ENCODE measurements around the gene IL32.

The IL32 gene

GRCh38 chr16:3084491-3084890 is 19.1 kb downstream of the IL32 start:
- H3K27ac ChIP-seq (ENCODE audit: insufficient read depth in 1 of 2, low read depth in 1 of 2, low read length in 2 of 2, poor library complexity in 1 of 2, severe bottlenecking in 2 of 2): no peak overlapping the region

DNA sequence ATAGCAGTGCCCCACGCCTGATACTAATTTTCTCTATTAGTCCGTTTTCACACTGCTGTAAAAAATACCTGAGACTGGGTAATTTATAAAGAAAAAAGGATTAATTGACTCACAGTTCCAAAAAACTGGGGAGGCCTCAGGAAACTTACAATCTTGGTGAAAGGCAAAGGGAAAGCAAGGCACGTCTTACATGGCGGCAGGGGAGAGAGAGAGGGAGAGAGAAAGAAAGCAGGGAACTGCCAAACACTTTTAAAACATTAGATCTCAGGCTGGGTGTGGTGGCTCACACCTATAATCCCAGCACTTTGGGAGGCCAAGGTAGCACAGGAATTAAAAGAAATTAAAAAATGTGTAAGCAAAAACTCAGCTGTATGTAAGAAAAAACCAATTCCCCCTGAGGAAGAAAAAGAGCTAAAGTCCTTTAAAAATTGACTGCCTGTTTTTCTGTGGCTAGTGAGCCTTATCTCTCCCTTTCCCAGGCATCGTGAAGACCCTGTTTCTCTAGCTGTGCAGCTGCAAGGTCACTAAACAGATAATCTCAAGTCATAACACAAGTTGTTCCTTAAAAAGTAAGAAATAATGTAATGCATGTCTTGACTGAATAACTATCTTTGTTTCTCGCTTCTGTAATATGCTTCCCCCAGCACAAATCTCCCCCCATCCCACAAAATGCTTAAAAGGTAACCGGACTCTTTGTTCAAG is 19.7 kb downstream of the IL32 start:
- WGBS (ENCODE audit: insufficient coverage): 100% methylated on average over 3 of the region's 7 CpGs
- Histone ChIP-seq H3K36me3 (ENCODE audit: control insufficient read depth in 4 of 4, insufficient read depth in 4 of 4, low read length in 3 of 4) (no peaks in the 10 kb centered on the region), H3K27me3 (replicated peaks in 2 of 5; ENCODE audit: control insufficient read depth in 4 of 5, insufficient read depth in 5 of 5, low read length in 4 of 5) (no peaks in the 10 kb centered on the region), H3K27ac (ENCODE audit: insufficient read depth in 1 of 2, low read depth in 1 of 2, low read length in 2 of 2, poor library complexity in 1 of 2, severe bottlenecking in 2 of 2) (no peak overlapping the region), H3K9me3 (ENCODE audit: control extremely low read depth in 1 of 5, control insufficient read depth in 4 of 5, insufficient read depth in 2 of 5, low read depth in 1 of 5, low read length in 4 of 5) (no peaks in the 10 kb centered on the region), H3K4me1 (ENCODE audit: control extremely low read depth in 1 of 4, control insufficient read depth in 4 of 4, insufficient read depth in 4 of 4, low read length in 3 of 4) (peaks cover 9 to 50% (median 41%) of the 10 kb centered on the region in 4 experiments), H3K4me3 (ENCODE audit: control insufficient read depth in 1 of 7, extremely low read depth in 1 of 7, insufficient read depth in 4 of 7, low read depth in 2 of 7, low read length in 6 of 7) (no peak overlapping the region)
- POLR2A ChIA-PET: interaction anchor here (1.0 kb wide), 1 partner anchor 10 kb away, joined by 3 read pairs; no protein-coding TSS in a partner anchor
- DNase-seq: peak in 1 of 3 donors; percentile 38
- CTCF ChIA-PET: interaction anchor here (8.7 kb wide), 1 partner anchor 8 kb away, joined by 54 read pairs; no protein-coding TSS in a partner anchor

More at GRCh38 chr16:3084491-3084890, 19.1 kb downstream of the IL32 start:
- ChIA-PET POLR2A (no interaction called here), CTCF (interaction anchor here (1.0 to 8.7 kb wide), 2 partner anchors 8 to 21 kb away, joined by 3 to 54 read pairs; no protein-coding TSS in a partner anchor)
- Histone ChIP-seq H3K4me1 (ENCODE audit: control extremely low read depth in 1 of 4, control insufficient read depth in 4 of 4, insufficient read depth in 4 of 4, low read length in 3 of 4) (peaks cover 9 to 50% (median 41%) of the 10 kb centered on the region in 4 experiments), H3K36me3 (ENCODE audit: control insufficient read depth in 4 of 4, insufficient read depth in 4 of 4, low read length in 3 of 4) (no peaks in the 10 kb centered on the region), H3K27me3 (replicated peaks in 2 of 5; ENCODE audit: control insufficient read depth in 4 of 5, insufficient read depth in 5 of 5, low read length in 4 of 5) (no peaks in the 10 kb centered on the region), H3K9me3 (ENCODE audit: control extremely low read depth in 1 of 5, control insufficient read depth in 4 of 5, insufficient read depth in 2 of 5, low read depth in 1 of 5, low read length in 4 of 5) (no peaks in the 10 kb centered on the region), H3K4me3 (ENCODE audit: control insufficient read depth in 1 of 7, extremely low read depth in 1 of 7, insufficient read depth in 4 of 7, low read depth in 2 of 7, low read length in 6 of 7) (no peak overlapping the region)
- DNase-seq: no peak
- WGBS (ENCODE audit: insufficient coverage): 88% methylated on average over 1 of the region's 1 CpG

- no peaks in the 10 kb centered on the region for H3K36me3 ChIP-seq (ENCODE audit: control insufficient read depth in 4 of 4, insufficient read depth in 4 of 4, low read length in 3 of 4)
- H3K27me3 ChIP-seq (replicated peaks in 2 of 5; ENCODE audit: control insufficient read depth in 4 of 5, insufficient read depth in 5 of 5, low read length in 4 of 5): no peaks in the 10 kb centered on the region
- peak overlapping the region in 1 of 7 experiments; percentile 38 for H3K4me3 ChIP-seq (ENCODE audit: control insufficient read depth in 1 of 7, extremely low read depth in 1 of 7, insufficient read depth in 4 of 7, low read depth in 2 of 7, low read length in 6 of 7)
- 91% methylated on average over 14 of the region's 17 CpGs for WGBS (ENCODE audit: insufficient coverage)
- ChIA-PET CTCF (interaction anchor here (8.7 kb wide), 1 partner anchor 9 kb away, joined by 54 read pairs; no protein-coding TSS in a partner anchor), POLR2A (interaction anchor here (1.0 kb wide), 1 partner anchor 11 kb away, joined by 3 read pairs; no protein-coding TSS in a partner anchor)
- H3K9me3 ChIP-seq (ENCODE audit: control extremely low read depth in 1 of 5, control insufficient read depth in 4 of 5, insufficient read depth in 2 of 5, low read depth in 1 of 5, low read length in 4 of 5): no peaks in the 10 kb centered on the region
- no peak overlapping the region for H3K27ac ChIP-seq (ENCODE audit: insufficient read depth in 1 of 2, low read depth in 1 of 2, low read length in 2 of 2, poor library complexity in 1 of 2, severe bottlenecking in 2 of 2)
- DNase-seq: no peak
- H3K4me1 ChIP-seq (ENCODE audit: control extremely low read depth in 1 of 4, control insufficient read depth in 4 of 4, insufficient read depth in 4 of 4, low read length in 3 of 4): peaks cover 9 to 52% (median 41%) of the 10 kb centered on the region in 4 experiments
Measured at GRCh38 chr16:3085868-3086595, 20.6 kb downstream of the IL32 start.

DNA sequence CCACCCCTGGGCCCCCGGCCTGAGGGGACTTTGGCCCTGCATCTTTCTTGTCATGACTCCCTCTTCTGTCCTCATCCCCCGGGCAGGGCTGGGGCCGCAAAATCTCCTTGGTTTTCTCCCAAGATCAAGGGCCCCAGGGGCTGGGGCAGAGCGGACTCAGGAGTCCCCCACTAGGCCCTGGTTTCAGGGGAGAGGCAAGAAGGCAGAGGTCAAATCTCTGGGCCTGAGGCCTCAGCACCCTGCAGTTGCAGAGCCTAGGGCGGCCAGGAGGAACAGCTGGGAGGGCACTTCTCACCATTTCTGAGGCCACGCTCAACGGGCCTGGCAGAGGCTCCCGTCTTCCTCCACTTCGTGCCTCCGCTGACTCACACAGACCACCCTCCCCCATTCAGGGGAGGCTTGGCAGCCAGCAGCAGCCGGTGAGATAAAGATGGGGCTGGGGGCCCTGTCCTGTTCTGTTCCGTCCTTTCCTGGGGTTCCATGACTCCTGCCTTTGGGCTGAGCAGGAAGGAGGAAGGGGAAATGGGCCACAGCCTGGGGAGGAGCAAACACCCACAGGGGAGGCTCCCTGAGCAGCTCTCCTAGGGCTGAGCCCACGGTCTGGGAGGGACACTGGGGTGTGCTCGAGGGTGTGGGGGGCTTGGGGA is 21.3 kb downstream of the IL32 start:
- ChIA-PET POLR2A (interaction anchor here (1.4 kb wide), 1 partner anchor 12 kb away, joined by 7 read pairs; no protein-coding TSS in a partner anchor), CTCF (interaction anchor here (1.0 to 8.7 kb wide), 10 partner anchors 10 to 375 kb away, joined by 3 to 54 read pairs (median 5); partner anchors contain the start of genes IL32 and ZNF213)
- WGBS (ENCODE audit: insufficient coverage): 35% methylated on average over 12 of the region's 14 CpGs

GRCh38 chr16:3087243-3088235 is 22.1 kb downstream of the IL32 start:
- POLR2A ChIA-PET: interaction anchor here (0.7 to 1.4 kb wide), 2 partner anchors 12 to 41 kb away, joined by 3 to 7 read pairs; no protein-coding TSS in a partner anchor
- H3K27ac ChIP-seq (ENCODE audit: insufficient read depth in 1 of 2, low read depth in 1 of 2, low read length in 2 of 2, poor library complexity in 1 of 2, severe bottlenecking in 2 of 2): no peak overlapping the region

More for the DNA sequence above, 21.3 kb downstream of the IL32 start:
- Histone ChIP-seq H3K27me3 (replicated peaks in 2 of 5; ENCODE audit: control insufficient read depth in 4 of 5, insufficient read depth in 5 of 5, low read length in 4 of 5) (no peaks in the 10 kb centered on the region), H3K27ac (ENCODE audit: insufficient read depth in 1 of 2, low read depth in 1 of 2, low read length in 2 of 2, poor library complexity in 1 of 2, severe bottlenecking in 2 of 2) (no peak overlapping the region), H3K4me3 (ENCODE audit: control insufficient read depth in 1 of 7, extremely low read depth in 1 of 7, insufficient read depth in 4 of 7, low read depth in 2 of 7, low read length in 6 of 7) (peak overlapping the region in 6 of 7 experiments; percentile 1 to 61 (median 32)), H3K36me3 (ENCODE audit: control insufficient read depth in 4 of 4, insufficient read depth in 4 of 4, low read length in 3 of 4) (no peaks in the 10 kb centered on the region), H3K9me3 (ENCODE audit: control extremely low read depth in 1 of 5, control insufficient read depth in 4 of 5, insufficient read depth in 2 of 5, low read depth in 1 of 5, low read length in 4 of 5) (no peaks in the 10 kb centered on the region), H3K4me1 (ENCODE audit: control extremely low read depth in 1 of 4, control insufficient read depth in 4 of 4, insufficient read depth in 4 of 4, low read length in 3 of 4) (peaks cover 9 to 57% (median 41%) of the 10 kb centered on the region in 4 experiments)
- peak; percentile 42 to 75 (median 70) for DNase-seq

DNA sequence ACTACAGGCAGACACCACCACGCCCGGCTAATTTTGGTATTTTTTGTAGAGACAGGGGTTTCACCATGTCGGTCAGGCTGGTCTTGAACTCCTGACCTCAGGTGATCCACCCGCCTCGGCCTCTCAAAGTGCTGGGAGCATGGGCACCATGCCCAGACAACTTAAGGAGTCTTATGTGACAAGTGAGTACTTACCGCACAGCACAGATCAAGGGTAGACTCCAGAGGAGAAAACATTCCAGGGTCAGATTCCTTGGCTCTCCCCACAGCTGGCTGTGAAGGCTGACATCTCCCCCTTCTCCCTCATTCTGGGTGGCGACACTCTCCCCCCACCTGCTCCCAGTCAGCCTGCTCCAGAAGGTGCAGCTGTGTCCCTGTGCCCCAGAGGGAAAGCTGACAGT is 23.0 kb downstream of the IL32 start:
- DNase-seq: no peak
- Histone ChIP-seq H3K27ac (ENCODE audit: insufficient read depth in 1 of 2, low read depth in 1 of 2, low read length in 2 of 2, poor library complexity in 1 of 2, severe bottlenecking in 2 of 2) (no peak overlapping the region), H3K4me1 (ENCODE audit: control extremely low read depth in 1 of 4, control insufficient read depth in 4 of 4, insufficient read depth in 4 of 4, low read length in 3 of 4) (peaks cover 9 to 62% (median 41%) of the 10 kb centered on the region in 4 experiments), H3K36me3 (ENCODE audit: control insufficient read depth in 4 of 4, insufficient read depth in 4 of 4, low read length in 3 of 4) (no peaks in the 10 kb centered on the region), H3K4me3 (ENCODE audit: control insufficient read depth in 1 of 7, extremely low read depth in 1 of 7, insufficient read depth in 4 of 7, low read depth in 2 of 7, low read length in 6 of 7) (no peak overlapping the region), H3K27me3 (replicated peaks in 2 of 5; ENCODE audit: control insufficient read depth in 4 of 5, insufficient read depth in 5 of 5, low read length in 4 of 5) (no peaks in the 10 kb centered on the region), H3K9me3 (ENCODE audit: control extremely low read depth in 1 of 5, control insufficient read depth in 4 of 5, insufficient read depth in 2 of 5, low read depth in 1 of 5, low read length in 4 of 5) (no peaks in the 10 kb centered on the region)
- ChIA-PET CTCF (interaction anchor here (0.9 to 8.7 kb wide), 7 partner anchors 12 to 66 kb away, joined by 3 to 54 read pairs (median 4); no protein-coding TSS in a partner anchor), POLR2A (no interaction called here)
- WGBS (ENCODE audit: insufficient coverage): 87% methylated on average over 4 of the region's 7 CpGs

More at GRCh38 chr16:3087243-3088235, 22.1 kb downstream of the IL32 start:
- Histone ChIP-seq H3K27me3 (replicated peaks in 2 of 5; ENCODE audit: control insufficient read depth in 4 of 5, insufficient read depth in 5 of 5, low read length in 4 of 5) (no peaks in the 10 kb centered on the region), H3K36me3 (ENCODE audit: control insufficient read depth in 4 of 4, insufficient read depth in 4 of 4, low read length in 3 of 4) (no peaks in the 10 kb centered on the region), H3K4me1 (ENCODE audit: control extremely low read depth in 1 of 4, control insufficient read depth in 4 of 4, insufficient read depth in 4 of 4, low read length in 3 of 4) (peaks cover 9 to 62% (median 41%) of the 10 kb centered on the region in 4 experiments), H3K9me3 (ENCODE audit: control extremely low read depth in 1 of 5, control insufficient read depth in 4 of 5, insufficient read depth in 2 of 5, low read depth in 1 of 5, low read length in 4 of 5) (no peaks in the 10 kb centered on the region), H3K4me3 (ENCODE audit: control insufficient read depth in 1 of 7, extremely low read depth in 1 of 7, insufficient read depth in 4 of 7, low read depth in 2 of 7, low read length in 6 of 7) (peak overlapping the region in 5 of 7 experiments; percentile 25 to 62 (median 47))
- DNase-seq: peak in 2 of 3 donors; percentile 26 to 47
- 27% methylated on average over 10 of the region's 18 CpGs for WGBS (ENCODE audit: insufficient coverage)
- CTCF ChIA-PET: interaction anchor here (0.9 to 8.7 kb wide), 13 partner anchors 11 to 374 kb away, joined by 3 to 54 read pairs (median 3); partner anchors contain the start of genes IL32 and ZNF213
